ENCODE results near the gene BAIAP2. TPM values are rescaled to one million over a fixed set of nuclear protein-coding genes. Genes with fewer than 3 reads are reported as not detected.

BAIAP2 gene
- total RNA-seq, 1 donor from 2014 or later = 37.6 TPM

- H3K4me3 Mint-ChIP-seq (ENCODE audit: low read depth) = no peak overlapping the region
- no peaks in the 10 kb centered on the region for H3K9me3 Mint-ChIP-seq (ENCODE audit: low read depth)
- peaks cover 1% of the 10 kb centered on the region for H3K36me3 Mint-ChIP-seq (ENCODE audit: insufficient read depth)
- no peak overlapping the region for H3K27ac Mint-ChIP-seq
- TF ChIP-seq CTCF (IDR thresholded peaks at IDR 0.05; ENCODE audit: unreplicated experiment) = no peak
- peaks cover 2% of the 10 kb centered on the region for H3K27me3 Mint-ChIP-seq
- H3K4me1 Mint-ChIP-seq (ENCODE audit: low read depth) = peaks cover 1% of the 10 kb centered on the region
- DNase-seq (ENCODE audit: low spot score, unreplicated experiment) = no peak
These were observed 86.0 kb downstream of the BAIAP2 start for GRCh38 chr17:81120695-81121621.

- H3K36me3 Mint-ChIP-seq (ENCODE audit: insufficient read depth) = peaks cover 1% of the 10 kb centered on the region
- no peak overlapping the region for H3K27ac Mint-ChIP-seq
- H3K4me1 Mint-ChIP-seq (ENCODE audit: low read depth) = peaks cover 1% of the 10 kb centered on the region
- no peak for TF ChIP-seq CTCF (IDR thresholded peaks at IDR 0.05; ENCODE audit: unreplicated experiment)
- H3K27me3 Mint-ChIP-seq = peaks cover 2% of the 10 kb centered on the region
- no peak overlapping the region for H3K4me3 Mint-ChIP-seq (ENCODE audit: low read depth)
- no peaks in the 10 kb centered on the region for H3K9me3 Mint-ChIP-seq (ENCODE audit: low read depth)
- DNase-seq (ENCODE audit: low spot score, unreplicated experiment) = no peak
These were observed 87.1 kb downstream of the BAIAP2 start for GRCh38 chr17:81121841-81122733.

- Mint-ChIP-seq H3K9me3 (ENCODE audit: low read depth) (no peaks in the 10 kb centered on the region), H3K4me3 (ENCODE audit: low read depth) (no peak overlapping the region), H3K27ac (no peak overlapping the region), H3K27me3 (peaks cover 2% of the 10 kb centered on the region), H3K4me1 (ENCODE audit: low read depth) (peaks cover 1% of the 10 kb centered on the region), H3K36me3 (ENCODE audit: insufficient read depth) (no peaks in the 10 kb centered on the region)
- no peak for DNase-seq (ENCODE audit: low spot score, unreplicated experiment)
- no peak for TF ChIP-seq CTCF (IDR thresholded peaks at IDR 0.05; ENCODE audit: unreplicated experiment)
These were observed 88.4 kb downstream of the BAIAP2 start for GRCh38 chr17:81123052-81124048.

- no peak for DNase-seq (ENCODE audit: low spot score, unreplicated experiment)
- TF ChIP-seq CTCF (IDR thresholded peaks at IDR 0.05; ENCODE audit: unreplicated experiment) = no peak
- no peak overlapping the region for H3K27ac Mint-ChIP-seq
- H3K36me3 Mint-ChIP-seq (ENCODE audit: insufficient read depth) = no peaks in the 10 kb centered on the region
- H3K4me1 Mint-ChIP-seq (ENCODE audit: low read depth) = no peaks in the 10 kb centered on the region
- H3K9me3 Mint-ChIP-seq (ENCODE audit: low read depth) = no peaks in the 10 kb centered on the region
- H3K4me3 Mint-ChIP-seq (ENCODE audit: low read depth) = no peak overlapping the region
- no peaks in the 10 kb centered on the region for H3K27me3 Mint-ChIP-seq
These were observed 89.4 kb downstream of the BAIAP2 start for GRCh38 chr17:81124377-81124776.

Measured in progenitor cell of endocrine pancreas (in vitro differentiated cells).